HK-2 (cell line): ENCODE measurements around the gene CYP24A1.

Experiments used
- DNase-seq: peaks from one replicate; pipeline ENCODE4 v3.0.0-alpha.2; 2018; ENCODE audit not compliant: unreplicated experiment

Gene CYP24A1

DNA sequence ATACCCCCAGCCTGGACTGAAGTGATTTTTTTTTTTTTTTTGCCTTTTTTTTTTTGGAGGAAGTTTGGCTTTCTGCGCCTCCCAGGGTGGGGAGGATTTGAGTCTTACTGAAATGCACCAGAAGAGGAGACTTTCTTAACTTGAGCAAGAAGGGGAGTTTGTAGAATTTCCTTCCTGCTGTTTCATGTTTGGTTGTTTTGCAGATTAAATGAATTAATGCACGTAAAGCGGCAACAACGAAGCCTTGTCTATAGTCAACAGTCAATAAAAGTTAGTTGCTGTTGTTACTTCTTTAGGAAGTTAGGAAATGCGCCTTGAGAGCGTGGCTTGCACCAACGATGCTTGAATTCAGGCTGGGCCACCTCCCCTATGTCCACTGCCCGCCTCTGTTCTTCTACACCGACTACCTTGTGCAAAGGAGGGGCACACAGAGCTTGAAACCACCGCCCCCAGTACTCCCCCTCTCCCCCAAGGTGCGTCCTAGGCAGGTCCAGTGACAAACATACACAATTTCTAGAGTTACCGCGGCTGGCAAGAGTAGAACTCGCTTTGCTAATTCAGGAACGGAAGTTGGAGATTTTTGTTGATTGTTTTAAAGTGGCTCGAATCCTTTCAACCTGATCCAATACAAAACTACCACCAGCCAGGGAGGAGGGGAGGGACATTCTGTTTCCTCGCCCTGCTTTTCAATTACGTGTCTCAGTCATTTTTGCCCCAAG is 830 bp upstream of the CYP24A1 start:
- DNase-seq = no peak

DNA sequence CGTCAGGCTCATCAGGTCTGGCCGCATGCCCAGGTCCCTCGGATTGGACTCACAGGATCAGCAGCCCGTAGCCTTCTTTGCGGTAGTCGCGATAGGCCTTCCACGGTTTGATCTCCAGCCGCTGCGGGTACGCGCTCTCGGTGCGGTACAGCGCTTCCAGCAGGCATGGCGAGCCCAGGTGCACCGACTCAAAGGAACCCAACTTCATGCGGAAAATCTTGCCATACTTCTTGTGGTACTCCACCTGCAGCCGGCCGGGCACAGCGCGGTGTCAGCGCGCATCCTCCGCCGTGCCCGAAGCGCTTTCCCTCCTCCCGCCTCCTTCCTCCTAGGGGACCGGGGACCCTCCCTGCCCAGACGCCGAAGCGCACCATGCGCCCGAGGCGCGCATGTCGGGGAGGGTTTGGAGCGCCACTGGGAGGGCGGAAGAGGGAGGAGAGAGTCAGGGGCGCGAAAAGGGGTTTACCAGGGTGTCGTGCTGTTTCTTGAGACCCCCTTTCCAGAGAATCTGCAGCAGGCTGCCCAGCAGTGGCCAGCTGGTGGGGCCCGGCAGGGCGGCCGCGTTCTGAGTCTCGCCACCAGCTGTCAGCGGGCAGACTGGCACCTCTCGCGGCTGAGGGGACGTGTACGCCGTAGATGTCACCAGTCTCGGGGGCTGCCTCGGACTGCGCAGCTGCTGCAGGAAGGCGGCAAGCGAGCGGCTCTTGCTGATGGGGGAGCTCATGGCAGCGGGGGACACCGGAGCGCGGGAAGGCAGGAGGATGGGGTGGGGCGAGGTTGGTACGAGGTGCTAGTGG is 732 bp downstream of the CYP24A1 start:
- DNase-seq = peak; percentile 58

DNA sequence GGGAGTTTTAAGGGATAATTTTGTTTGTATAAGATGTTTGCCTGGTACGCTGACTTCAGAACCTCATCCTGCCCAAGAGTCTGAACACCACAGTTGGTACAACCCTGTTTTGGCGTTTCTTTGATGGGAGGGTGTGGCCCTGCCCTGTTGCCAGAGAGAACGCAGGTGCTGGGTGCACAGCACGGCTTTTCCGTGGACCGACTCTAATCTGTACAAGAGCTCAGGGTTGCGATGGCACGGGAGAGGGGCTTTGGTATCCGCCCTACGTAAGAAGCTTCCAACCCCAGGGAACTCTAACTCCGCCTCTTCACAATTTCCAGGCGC is 1.3 kb downstream of the CYP24A1 start:
- no peak for DNase-seq

DNA sequence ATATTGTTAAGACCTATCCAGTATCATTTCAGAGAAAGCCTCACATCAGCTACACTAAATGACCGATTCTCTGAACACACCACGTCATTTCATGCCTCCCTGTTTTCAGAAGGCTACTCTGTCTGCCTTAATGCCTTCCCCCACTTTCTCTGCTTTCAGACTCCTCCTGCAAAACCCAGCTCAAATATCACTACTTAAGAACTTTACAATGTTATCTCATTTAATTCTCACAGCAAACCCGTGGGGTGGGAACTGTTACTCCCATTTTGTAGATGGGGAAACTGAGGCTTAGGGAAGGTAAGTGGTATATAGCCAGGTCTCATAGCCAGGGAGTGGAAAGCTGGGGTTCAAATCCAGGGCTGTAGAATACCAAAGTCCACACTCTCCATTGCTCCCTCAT is 2.8 kb downstream of the CYP24A1 start:
- no peak for DNase-seq

DNA sequence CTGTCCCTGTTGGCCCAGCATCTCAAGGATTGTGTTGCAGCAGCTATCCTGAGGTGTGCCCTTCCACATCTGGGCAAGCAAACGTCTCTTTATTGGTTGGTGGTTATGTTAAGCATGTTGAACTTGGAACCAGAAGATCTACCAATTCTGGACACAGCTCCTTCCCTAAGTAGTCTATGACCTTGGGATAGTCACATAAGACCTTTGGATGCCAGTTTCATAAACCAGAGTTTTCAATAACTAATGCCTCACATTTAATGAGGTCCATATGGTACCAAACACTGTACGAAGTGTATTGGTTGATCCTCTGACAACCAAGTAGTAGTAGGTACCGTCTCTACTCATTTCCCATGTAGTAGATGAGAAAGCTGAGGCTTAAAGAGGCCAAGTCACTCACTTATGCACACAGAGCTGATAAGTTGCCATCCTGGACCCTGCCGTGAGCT is 3.7 kb downstream of the CYP24A1 start:
- DNase-seq = no peak

DNA sequence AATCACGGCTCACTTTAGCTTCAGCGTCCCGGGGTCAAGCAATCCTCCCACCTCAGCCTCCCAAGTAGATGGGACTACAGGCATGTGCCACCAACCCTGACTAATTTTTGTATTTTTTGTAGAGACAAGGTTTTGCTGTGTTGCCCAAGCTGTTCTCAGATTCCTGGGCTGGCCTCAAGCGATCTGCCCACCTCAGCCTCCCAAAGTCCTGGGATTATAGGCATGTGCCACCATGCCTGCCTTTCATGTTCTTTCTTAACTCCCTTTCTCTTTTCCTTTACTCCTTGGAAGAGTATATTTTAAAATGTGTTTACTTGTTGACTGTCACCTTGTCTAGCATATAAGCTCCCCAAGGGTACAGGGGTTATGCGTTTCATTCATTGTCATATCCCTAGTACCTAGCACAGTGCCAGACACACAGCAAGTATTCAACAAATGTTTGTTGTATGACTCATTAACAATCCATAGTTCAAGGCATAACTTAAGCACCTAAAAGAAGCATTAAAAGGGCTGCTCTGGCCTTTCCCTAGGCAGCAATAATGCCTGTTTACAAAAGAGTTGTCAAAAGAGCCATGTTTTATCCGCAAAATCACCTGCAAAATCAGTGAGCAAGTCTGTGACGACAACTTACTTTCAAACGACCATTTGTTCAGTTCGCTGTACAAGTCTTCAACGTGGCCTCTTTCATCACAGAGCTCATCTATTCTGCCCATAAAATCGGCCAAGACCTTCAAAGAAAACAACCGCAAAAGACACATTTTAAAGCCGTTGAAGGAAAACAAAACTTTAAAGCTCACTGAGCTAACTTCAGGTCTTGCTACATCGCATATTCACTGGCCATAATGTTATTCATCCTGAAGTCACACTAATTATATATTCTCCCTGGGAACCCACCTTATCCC is 4.6 kb downstream of the CYP24A1 start:
- DNase-seq = no peak

DNA sequence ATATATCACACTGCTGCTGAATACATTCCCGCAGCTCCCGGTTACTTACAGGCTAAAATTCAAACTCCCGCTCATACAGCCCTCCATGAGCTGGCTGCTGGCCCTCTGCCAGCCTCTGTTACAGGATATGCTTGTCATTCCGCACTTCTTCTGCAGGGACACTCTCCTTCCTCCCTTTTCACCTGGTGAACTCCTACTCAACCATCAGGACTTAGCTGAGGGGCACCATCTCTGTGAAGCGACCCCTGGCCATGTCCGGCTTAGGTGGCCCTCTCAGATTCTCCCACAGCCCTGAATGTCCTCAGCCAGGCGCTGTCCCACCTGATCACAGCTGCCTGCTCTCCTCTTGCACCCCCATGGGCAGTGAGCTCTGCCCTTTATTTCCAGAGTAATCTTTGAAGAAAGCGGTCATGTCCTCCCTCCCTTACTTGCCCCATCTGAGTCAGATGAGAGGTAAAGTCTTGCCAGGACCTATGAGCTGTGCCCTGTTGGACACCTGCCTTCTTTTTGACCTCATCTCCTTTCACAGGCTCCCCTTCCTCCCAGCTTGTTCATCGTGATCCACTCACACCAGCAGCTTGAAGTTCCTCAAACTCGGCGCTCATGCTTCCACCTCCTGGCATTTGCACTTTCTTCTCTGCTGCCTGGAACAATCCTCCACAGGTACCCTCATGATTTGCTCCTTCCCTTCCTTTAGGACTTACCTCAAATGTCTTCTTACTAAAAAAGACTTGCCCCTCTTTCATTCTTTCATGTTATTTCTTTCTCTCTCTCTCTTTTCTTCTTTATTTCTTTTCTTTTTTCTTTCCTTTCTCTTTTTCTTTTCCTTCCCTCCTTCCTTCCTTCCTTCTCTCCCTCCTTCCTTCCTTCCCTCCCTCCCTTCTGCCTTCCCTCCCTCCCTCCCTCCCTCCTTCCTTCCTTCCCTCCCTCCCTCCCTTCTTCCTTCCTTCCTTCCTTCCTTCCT is 5.6 kb downstream of the CYP24A1 start:
- peak; percentile 45 for DNase-seq

DNA sequence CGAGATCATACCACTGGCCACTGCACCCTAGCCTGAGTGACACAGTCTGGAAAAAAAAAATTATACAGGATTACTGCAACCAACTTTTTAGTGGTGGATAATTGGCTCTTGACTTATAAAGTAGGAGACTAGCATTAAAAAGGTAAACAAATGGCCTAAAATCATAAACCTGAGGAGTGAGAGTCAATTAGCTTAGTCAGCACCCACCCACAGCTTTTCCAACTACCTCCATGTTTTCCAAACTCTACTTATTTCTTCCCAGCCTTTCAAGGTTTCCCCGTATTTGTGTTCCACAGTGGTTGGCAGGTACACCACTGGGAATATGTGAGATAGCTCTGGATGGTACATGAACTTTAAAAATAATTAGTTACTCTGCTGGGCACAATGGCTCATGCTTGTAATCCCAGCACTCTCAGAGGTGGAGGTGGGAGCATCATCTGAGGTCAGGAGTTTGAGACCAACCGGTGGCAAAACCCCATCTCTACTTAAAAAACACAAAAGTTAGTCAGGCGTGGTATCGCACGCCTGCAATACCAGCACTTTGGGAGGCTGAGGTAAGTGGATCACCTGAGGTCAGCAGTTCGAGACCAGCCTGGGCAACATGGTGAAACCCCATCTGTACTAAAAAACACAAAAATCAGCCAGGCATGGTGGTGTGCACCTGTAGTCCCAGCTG is 6.7 kb downstream of the CYP24A1 start:
- DNase-seq = no peak

DNA sequence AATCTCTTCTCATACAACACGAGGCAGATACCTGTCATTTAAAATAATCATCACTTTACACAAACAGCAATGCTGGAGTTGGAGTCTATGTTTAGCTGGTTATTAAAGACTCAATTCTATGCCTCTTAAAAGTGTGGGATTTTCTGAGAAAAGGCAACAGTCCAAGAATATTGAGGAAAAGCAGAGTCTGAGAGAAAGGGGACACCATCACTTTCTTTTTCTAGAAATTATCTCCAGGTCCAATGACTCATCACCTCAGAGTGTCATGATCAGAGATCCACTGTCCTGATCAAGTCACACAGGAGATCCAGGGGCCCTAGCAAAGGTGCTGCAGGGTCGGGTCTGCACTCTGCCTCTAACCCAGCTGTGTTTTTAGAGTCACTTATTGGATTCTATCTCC is 8.0 kb downstream of the CYP24A1 start:
- DNase-seq = no peak

DNA sequence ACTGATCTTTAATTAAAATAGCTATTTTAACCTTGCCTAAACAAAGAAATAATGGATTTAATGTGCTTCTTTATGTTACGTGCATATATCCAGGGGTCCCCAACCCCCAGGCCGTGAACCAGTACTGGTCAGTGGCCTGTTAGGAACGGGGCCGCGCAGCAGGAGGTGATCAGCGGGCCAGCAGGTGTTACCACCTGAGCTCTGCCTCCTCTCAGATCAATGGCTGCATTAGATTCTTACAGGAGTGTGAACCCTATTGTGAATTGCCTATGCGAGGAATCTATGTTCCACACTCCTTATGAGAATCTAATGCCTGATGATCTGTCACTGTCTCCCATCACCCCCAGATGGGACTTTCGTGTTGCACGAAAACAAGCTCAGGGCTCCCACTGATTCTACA is 8.8 kb downstream of the CYP24A1 start:
- DNase-seq = no peak

DNA sequence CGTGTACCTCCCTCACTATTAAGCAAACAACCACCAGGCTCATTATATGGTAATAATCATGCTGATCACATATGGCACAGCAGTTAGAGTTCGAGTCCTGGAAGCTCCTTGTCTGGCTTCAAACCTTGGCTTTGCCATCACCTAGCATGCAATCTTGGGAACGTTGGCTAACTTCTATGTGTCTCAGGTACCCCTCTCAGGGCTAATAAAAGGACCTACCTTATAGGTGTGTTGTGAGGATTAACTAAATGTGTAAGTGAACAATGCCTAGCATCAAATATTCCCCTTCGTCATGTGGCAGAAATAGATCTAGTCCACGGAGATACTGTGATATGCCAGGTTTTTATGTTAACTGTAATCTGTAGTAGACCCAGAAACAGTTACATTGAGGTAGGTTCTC is 10.4 kb downstream of the CYP24A1 start:
- no peak for DNase-seq

DNA sequence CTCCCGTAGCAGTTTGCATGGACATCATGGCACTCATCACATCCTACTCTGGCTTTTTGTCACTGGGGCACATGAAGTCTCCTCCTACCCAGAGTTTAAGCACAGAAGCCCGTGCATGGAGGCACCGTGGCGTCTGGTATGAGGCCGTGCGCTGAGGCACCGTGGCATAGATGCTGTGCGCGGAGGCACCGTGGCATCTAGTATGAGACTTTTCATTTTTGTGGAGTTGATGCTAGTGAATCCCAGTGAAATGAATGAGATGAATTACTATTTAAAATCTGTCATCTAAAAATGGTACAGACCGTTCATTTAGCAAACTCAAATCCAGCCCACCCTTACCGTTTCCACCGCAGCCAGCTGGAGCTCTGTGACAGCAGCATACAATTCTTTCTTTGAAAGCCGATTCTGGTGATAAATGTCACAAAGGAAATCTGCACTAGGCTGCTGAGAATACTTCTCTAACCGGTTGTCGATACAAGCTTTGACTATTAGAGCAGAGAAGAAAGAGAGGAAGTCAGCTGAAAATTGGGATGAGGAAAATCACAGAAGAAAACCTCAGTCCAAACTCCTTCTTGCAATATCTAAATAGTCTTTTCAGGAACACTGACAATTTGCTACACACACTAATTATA is 11.3 kb downstream of the CYP24A1 start:
- no peak for DNase-seq

DNA sequence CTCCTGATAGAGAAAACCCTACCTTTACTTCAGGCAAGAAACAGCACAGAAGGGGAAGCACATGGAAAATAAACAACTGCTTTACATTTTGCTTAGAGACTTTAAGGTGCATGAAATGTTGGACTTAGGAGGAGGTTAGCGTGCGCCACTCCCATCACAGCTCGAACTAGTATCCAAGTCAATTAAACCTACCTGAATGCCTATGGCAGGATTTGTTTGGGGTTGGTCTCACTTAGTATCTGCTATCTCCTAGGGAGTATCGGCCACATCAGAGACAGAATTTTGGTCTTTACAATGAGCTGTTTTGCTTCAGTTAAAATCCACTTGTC is 12.0 kb downstream of the CYP24A1 start:
- no peak for DNase-seq

DNA sequence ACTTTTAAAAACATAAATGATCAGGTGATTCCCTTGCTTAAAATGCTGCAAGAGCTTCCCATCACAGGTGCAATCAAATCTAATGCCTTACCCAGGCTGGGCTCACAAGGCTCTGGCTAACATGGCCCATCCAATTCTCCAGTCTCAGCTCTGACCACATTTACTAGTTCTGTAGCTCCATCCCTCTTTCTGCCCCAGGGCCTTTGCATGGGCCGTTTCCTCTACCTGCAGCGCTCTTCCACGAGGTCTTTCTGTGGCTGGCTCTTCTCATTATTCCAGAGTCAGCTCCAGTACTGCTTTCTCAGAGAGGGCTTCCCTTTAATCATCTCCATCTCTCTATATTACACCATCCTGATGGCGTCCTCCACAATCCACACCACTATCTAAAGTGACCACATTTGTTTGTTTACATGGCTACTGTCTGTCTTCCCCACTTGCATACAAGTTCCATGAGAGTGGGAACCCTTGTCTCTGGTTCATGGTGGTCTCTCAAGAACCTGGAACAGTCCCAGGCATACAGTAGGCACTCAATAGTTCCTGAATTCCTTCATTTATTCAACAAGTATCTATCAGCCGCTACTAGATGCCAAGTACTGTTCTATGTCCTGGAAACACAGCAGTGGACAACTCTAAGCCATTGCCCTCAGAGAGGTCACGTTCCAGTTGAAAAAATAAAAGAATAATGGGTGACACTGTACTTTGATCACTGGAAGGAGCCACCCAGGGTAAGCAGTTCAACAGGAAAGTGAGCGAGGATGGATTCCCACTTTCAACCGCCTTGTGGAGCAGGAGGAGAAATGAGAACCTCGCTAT is 12.6 kb downstream of the CYP24A1 start:
- DNase-seq = no peak

DNA sequence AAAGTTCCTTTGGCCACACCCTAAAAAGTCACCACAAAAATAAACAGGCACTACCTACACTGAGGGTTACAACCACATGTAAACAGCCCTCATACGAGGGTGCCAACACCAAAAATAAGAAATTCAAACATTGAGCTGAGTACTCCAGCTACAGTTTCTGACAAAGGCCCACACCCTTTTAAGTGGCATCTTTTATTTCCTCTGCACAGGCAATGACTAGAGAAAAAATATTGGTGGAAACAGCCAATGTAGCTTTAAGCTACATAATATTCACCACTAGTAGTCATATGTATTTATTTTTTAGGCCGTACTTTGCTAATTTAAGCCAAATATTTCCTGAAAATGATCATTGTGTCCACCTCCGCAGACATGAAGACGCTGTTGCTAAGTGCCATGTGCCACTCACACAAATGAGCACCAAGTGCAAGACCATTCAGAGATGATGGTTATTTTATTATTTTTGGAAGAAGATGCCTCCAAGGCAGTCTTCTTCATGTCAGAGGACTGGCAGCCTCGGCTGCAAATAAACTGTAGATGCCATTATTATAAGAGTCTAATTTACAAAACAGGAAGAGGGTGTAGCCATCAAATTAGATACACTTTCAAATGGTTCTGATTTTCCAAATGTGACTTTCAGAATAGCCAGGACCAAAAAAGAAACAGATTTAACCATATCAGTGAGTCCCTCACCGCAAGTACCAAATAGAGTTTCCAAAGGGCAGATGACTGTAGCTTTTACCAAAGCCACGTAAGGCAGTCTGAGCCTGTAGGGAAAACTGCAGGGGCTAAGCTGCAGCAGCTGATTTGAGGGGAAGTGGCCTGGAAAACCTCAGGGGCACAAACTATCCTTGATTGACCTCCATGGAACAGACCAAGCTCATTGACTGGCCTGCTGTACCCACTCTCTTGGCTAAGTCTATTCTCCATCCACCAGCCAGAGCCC is 13.4 kb downstream of the CYP24A1 start:
- no peak for DNase-seq

DNA sequence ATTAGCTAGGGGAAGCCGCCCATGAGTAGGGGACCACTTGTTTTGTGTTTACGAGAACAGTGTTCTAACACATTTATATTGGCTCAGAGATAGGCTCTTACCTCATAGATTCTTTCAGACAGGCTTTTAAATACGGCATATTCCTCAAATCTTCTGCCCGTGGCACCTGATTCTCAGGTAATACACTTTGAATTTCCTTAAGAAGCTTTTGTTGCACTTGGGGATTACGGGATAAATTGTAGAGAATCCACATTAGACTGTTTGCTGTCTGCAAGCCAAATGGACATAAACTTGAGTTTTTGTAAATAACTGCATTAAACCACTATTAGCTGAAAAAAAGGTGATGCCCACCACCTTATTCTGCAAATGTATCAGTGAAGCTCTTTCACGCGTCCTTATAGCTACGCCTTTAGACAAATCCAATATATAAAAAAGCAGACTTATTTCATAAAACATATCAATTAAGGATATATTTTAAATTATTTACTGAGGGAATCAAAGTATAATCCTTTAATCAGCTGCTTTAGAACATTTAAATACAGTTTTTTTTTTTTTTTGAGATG is 14.8 kb downstream of the CYP24A1 start:
- no peak for DNase-seq

DNA sequence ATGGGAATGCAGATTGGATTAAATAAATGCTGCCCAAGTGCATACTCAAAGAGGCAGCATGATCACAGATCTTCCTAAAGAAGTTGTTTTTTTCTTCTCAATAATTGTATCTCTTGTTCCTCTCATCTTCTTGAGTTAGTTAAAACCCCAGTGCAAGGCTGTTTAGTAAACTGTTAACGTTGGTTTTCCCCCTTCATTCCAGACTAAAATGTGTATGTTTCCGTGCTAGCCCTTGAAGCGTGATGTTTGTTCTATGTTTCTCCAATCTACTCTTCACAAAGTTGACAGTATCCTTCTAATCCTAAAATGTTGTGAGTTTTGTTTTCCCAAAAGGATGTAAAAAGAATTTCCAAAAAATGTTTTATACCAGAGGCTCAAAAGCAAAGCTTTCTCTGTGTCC is 15.6 kb downstream of the CYP24A1 start:
- DNase-seq = no peak
